T-helper 2 cell treated with Interferon-gamma antibody and Interleukin-4, amounts not matched to agents 100 ng/mL and 5 ng/mL, for 36 hours (primary cell): Measurements from ENCODE around the gene ARL15. TPM values are rescaled to one million over a fixed set of nuclear protein-coding genes. Genes with fewer than 3 reads are reported as not detected.

Experiments
- intact Hi-C: fragments of 100-400 bp; cut with micrococcal nuclease; formaldehyde crosslinking; loops from one replicate; pipeline ENCODE4 v1.15.1; 2023
- total RNA-seq: library from RNA; stranded (reverse); gene quantifications from 2 replicates; pipeline ENCODE4 v1.2.3, GENCODE V29; 2022

The ARL15 gene
- total RNA-seq, 1 donor from 2014 or later: 11.7 TPM

DNA sequence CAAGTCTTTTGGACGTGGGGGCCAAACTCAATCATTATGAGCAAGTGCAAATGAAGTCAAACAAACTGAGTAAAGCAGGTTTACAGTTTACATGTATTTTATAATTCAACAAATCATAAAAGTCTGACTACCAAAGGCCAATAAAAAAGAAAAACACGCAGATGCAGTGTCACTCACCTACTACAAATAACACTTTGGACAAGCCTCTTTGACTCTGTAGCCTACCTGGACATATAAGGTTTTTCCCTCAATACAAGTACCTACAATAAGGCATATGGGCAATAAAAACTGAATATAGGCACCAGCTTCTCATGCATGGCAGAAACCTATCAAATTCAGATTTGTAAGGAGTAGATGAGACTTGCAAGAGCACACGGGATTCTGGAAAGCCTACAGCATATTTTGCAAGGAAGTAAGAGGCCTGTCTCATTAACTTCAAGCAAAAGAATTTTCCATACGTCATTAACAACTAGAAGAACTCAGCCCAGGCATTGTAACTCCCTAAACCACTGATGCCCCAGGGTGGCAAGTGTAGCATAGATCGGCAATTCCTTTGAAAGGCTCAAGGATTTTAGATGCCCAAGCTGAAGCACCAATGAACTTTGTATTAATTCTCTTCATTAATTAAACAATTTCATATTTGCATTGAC, 21.7 kb downstream of the ARL15 start:
- intact Hi-C loops: no loop called here

GRCh38 chr5:54285686-54286085, 24.7 kb downstream of the ARL15 start:
- intact Hi-C loops: no loop called here

DNA sequence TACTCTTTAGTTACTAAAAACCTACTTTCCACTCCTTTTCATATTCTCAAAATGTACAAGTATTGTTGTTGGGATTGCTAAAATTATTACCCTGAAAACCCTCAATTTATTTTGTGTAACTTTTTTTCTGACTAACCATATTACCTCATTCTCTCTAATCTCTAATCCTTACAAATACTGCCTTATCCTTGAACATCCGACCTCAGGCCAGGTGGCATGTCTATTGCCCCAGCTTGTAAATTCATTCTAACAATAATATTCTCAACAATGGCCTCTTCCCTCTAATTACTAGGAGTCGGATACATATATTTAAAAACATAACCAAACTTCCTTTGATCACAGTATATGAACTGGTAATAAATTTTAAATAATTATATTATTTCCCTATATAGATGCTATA, 25.8 kb downstream of the ARL15 start:
- intact Hi-C loops: no loop called here

GRCh38 chr5:54282876-54283275, 27.5 kb downstream of the ARL15 start:
- intact Hi-C loops: no loop called here

- intact Hi-C loops: no loop called here
Measured at GRCh38 chr5:54281960-54282692, 28.2 kb downstream of the ARL15 start.

DNA sequence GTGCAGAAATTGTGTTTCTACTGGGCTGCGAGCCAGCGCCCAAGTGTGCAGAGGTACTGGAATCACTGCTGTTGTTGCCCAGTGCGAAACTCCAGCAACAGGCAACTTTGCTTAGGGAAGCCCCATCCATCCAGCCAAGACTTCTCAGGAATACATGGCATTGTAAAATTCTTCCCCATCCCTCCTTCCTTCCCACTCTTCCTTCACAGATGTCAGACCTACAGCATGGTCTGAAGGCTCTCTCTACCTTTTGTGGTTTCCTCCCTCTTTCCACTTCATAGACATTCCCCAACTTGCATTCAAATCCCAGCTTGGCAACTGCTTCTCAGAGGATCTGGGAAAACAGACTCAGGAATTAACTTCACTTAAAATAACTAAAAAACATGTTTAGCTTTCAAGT, 30.4 kb downstream of the ARL15 start:
- intact Hi-C loops: no loop called here

DNA sequence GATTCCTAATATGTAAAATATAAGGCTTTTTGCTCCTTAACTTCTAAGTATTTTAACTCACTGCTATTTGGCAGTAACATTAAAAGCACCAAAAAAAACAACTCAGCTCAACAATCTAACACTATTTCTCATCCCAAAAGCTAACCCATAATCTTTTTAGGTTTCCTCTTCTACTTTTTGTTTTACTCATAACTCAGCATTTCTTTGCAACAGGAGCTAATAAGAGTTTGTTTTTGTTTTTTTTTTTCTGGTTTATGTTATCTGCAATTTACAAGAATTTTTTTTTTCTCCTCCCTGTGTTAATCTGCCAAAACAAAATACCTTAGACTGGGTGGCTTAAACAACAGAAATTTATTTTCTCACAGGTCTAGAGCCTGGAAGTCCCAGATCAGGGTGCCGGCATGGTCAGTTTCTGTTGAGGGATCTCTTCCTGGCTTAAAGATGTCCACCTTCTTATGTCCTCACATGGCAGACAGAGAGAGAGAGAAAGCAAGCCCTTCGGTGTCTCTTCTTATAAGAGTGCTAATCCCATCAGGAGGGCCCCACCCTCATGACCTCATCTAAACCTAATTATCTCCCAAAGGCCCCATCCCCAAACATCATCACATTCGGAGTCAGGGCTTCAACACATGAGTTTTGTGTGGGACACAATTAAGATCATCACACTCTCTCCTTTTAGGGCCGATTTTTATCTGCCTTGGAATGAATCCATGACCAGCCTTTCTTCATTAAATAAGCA, 31.2 kb downstream of the ARL15 start:
- intact Hi-C loops: no loop called here

GRCh38 chr5:54278036-54278830, 32.1 kb downstream of the ARL15 start:
- intact Hi-C loops: no loop called here

DNA sequence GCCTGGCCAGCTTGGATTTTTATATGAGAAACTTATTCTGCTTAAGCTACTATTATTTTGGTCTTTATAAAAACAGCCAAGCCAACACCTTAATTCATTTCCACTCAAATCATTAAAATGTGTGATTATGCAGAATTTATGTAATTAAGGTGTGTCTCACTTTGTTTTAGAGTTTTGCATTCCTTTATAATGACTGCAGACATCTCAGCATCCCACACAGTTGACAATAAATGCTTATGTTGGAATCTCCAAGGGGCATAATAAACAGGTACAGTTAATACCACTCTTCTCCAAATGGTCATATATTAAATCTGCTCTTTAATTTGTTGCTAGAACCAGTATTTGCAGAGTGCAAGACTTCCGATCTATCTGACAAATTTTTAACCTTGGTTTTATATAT, 34.3 kb downstream of the ARL15 start:
- intact Hi-C loops: no loop called here

DNA sequence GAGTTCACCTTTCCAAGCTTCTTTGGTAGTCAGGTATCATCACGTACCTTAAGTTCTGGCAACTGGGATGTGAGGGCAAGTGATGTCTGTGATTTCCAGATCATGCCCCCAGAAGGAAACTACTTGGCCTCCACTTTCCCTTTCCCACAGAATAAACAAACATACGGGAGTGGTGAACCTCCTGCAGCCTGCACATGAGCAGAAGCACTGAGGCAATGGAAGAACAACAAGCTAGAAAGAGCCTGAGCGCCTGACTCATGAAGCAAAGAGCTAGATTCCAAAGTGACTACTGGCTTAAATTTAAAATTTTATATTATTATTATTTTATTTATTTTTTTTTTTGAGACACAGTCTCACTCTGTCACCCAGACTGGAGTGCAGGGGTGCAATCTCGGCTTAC, 35.0 kb downstream of the ARL15 start:
- intact Hi-C loops: no loop called here

- intact Hi-C loops: no loop called here
Measured at GRCh38 chr5:54274944-54275343, 35.4 kb downstream of the ARL15 start.

GRCh38 chr5:54273715-54274114, 36.7 kb downstream of the ARL15 start:
- intact Hi-C loops: no loop called here

DNA sequence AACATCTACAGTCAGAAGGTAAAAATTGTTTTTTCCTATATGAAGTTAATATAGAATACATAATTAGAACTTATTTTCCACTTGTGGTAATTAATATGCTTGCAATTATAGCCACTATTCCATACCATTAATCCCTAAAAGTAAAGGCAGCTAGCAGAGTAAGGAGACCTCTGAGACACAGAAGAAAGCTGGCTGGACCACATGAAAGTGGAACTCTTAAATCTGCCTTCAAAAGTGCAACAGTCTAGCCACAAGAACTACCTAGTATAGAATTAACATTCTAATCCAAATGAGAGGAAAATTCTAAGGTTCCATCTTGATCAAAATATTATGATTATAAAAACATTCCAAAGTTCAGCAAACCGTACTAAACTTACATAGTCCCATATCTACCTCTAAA, 37.6 kb downstream of the ARL15 start:
- intact Hi-C loops: no loop called here

DNA sequence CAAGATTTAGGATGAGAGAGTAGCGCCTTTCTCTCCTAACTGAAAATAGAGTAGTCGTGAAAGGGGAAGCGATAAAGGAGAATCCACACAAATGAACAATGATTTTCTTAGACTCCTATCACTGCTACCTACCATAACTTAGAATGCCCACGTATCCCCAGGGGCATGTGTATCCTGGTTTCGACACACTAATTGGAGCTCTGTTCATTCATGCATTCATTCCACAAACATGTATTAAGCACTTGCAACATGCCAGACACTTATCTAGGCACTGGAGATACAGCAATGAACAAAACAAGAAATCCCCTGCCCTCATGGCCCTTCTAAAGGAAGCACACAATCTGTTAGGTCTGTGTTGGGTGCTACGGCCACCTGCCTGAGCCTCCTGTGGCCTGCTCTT, 40.0 kb downstream of the ARL15 start:
- intact Hi-C loops: no loop called here

DNA sequence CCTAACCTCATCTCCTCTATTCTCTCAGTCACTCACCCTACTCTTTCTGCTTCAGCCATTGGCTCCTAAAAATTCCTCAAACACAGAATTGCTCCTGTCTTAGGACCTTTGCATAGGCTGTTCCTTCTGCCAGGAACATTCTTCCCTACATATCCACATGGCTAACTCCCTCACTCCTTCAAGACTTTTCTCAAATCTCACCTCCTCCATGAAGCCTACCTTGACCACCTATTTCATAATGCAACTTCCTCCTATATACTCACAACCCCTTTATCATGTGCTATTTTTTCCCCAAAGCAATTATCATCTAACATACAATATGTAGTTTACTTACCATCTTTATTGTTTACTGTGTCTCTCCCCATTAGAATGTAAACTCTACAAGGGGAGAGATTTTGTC, 45.8 kb downstream of the ARL15 start:
- intact Hi-C loops: no loop called here

- intact Hi-C loops: no loop called here
Measured at GRCh38 chr5:54263447-54263846, 46.9 kb downstream of the ARL15 start.

DNA sequence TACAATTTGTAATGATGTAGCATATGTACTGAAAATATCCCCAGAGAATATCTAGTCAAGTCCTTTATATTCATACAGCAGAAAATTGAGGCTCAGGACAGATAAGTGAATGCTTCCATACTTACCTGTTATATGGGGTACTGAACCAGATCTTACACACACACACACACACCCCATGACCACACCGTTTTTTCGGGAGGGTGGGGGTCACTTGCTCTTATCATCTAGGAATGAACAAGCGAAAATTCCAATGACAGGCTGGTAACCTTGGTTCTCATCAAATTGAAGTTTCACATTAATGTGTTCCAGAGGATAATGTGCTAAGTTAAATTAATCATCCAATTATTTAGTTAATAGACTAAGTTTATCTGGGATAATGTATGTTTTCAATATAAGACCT, 48.8 kb downstream of the ARL15 start:
- intact Hi-C loops: no loop called here

GRCh38 chr5:54259981-54260380, 50.4 kb downstream of the ARL15 start:
- intact Hi-C loops: no loop called here

DNA sequence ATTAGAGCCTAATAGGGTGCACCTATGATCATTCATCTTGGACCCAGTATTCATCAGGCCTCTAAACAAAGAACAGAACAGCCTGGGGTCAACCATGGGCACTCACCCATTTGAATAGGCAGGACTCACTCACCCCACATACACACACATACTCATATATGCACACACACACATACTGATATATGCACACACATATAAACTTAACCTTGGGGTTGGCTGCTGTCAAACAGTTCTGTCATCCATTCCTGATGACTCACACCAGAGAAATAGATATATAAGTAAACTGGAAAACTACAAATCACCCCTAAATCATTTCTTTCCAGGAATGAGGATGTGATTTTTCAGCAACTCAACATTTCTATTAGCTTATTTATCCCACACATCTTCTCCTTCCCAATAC, 51.3 kb downstream of the ARL15 start:
- intact Hi-C loops: no loop called here

GRCh38 chr5:54257366-54258118, 52.8 kb downstream of the ARL15 start:
- intact Hi-C loops: no loop called here
